ENCODE measurements around the gene TFCP2L1.

The TFCP2L1 gene

DNA sequence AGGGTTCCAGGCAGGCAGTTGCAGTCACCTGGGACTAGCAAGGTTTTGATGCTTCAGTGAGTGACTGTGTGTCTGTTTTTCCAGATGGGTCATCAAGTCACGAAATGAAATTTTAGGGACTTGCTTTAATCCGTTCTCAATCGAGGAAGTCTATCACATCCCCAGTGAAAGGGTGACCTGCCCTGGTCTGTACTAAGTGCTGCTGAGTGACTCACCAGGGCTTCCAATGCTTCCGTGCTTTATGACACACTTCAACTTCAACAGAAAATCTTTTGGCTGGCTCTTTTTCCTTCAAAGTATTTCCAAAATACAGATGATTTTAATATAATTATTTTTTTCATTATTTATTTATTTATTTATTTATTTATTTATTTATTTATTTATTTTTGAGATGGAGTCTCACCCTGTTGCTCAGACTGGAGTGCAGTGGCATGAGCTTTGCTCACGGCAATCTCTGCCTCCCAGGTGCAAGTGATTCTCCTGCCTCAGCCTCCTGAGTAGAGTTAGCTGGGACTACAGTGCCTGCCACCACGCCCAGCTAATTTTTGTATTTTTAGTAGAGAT, 18.4 kb downstream of the TFCP2L1 start:
- WGBS, 2 experiments (ENCODE audit: insufficient coverage in 2 of 2) = 73 to 96% methylated on average over 5 of the region's 6 CpGs
- H3K4me1 ChIP-seq (ENCODE audit: control insufficient read depth, insufficient read depth, low read length, poor library complexity, severe bottlenecking) = peaks cover 4% of the 10 kb centered on the region
- no peaks in the 10 kb centered on the region for H3K9me3 ChIP-seq (ENCODE audit: control insufficient read depth, low read length)
- H3K36me3 ChIP-seq (ENCODE audit: control insufficient read depth, insufficient read depth, low read length) = no peaks in the 10 kb centered on the region
- no peak overlapping the region for H3K4me3 ChIP-seq (ENCODE audit: extremely low read depth, insufficient read depth, low read length, poor library complexity, severe bottlenecking)
- no peak overlapping the region for H3K27ac ChIP-seq (ENCODE audit: low read depth, low read length, severe bottlenecking)

DNA sequence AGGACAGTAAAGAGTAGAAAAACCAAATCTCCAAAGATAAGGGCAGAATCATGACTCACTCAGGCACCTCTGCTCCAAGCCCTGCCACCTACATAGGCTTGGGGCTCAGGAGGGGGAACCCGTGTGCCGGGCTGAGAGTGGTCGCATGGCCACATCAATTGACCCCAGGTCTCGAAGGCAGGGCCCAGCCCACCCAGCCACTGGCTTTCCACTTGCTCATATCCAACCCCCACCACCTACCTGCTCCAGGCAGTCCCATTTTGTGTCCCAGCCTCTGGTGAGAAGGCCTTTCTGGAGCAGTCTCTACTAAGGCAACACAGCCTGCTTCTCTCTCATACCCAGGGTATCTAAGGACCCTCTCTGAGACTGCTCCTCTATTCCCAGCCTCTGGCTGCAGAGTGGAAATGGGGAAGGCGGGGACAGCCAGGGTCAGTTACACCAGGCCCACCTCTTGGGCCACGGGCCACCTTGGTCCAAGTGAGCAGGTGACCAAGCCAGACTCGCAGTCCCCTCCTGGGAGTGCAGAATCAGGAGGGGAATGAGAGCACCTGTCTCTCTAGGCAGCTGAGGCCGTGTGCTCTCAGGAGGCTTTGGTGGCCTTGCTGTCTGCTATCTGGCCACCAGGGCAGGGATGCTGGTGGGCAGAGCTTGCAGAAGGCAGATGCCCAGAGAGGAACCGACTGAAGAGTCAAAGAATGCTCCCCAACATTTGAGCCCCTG, 20.8 kb downstream of the TFCP2L1 start:
- H3K36me3 ChIP-seq (ENCODE audit: control insufficient read depth, insufficient read depth, low read length) = no peaks in the 10 kb centered on the region
- peaks cover 4% of the 10 kb centered on the region for H3K4me1 ChIP-seq (ENCODE audit: control insufficient read depth, insufficient read depth, low read length, poor library complexity, severe bottlenecking)
- WGBS, 2 experiments (ENCODE audit: insufficient coverage in 2 of 2) = 87 to 89% methylated on average over 4 to 9 of the region's 9 CpGs
- H3K27ac ChIP-seq (ENCODE audit: low read depth, low read length, severe bottlenecking) = no peak overlapping the region
- no peak overlapping the region for H3K4me3 ChIP-seq (ENCODE audit: extremely low read depth, insufficient read depth, low read length, poor library complexity, severe bottlenecking)
- no peaks in the 10 kb centered on the region for H3K9me3 ChIP-seq (ENCODE audit: control insufficient read depth, low read length)

DNA sequence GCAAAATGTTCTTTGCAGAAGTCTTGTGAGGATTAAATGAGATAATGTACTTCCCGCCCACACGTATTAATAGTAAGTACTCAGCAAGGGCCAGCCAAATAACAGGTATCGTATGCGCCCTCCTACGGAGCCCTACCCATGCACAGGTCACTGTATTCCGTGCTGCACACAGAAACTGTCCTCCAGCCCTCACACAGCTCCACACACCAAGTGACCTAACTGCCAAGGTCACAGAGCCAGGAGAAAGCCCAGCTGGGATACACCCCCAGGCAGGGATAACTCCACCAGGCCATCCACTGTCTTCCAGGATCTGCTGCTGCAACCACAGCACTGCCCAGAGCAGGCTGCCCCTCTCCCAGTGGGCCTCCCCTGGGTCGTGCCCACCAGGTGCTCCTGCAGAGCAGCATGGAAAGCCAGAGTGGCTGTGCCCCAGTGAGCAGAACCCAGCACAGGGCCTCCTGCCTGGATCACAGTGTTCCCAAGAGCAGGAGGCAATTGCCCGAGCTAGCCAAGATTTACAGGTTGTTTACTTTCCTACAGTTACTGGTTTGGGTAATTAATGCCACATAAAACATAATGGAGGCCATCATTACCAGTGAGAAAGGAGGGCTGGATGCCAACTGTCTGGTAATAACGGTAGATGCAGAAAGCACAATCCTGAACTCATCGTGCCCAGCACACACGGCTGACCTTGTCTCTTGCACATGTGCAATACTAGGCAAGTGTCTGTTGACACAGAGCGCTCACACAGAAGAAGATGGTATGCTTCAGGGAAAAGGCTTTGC, 24.4 kb downstream of the TFCP2L1 start:
- 74 to 86% methylated on average over 5 to 12 of the region's 12 CpGs for WGBS, 2 experiments (ENCODE audit: insufficient coverage in 2 of 2)
- Histone ChIP-seq H3K27ac (ENCODE audit: low read depth, low read length, severe bottlenecking) (no peak overlapping the region), H3K9me3 (ENCODE audit: control insufficient read depth, low read length) (no peaks in the 10 kb centered on the region), H3K36me3 (ENCODE audit: control insufficient read depth, insufficient read depth, low read length) (no peaks in the 10 kb centered on the region), H3K4me1 (ENCODE audit: control insufficient read depth, insufficient read depth, low read length, poor library complexity, severe bottlenecking) (peaks cover 4% of the 10 kb centered on the region), H3K4me3 (ENCODE audit: extremely low read depth, insufficient read depth, low read length, poor library complexity, severe bottlenecking) (no peak overlapping the region)

DNA sequence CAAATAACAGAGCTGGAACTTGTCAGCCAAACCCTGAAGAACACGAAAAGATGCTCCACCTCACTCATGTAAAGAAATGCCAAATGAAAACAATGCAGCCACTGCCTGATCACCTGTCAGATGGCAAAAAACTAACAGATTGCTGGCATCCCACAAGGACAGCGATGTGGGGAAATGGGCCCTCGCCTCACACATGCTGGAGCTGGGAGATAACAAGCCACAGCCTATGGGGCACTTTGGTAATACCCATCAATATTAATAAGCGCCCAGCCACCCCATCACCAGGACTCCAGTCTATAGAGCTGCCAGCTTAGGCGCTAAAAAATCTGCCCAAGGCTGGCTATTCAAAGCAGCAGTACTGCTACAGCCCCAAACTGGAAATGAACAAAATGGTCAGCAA, 27.0 kb downstream of the TFCP2L1 start:
- no peaks in the 10 kb centered on the region for H3K9me3 ChIP-seq (ENCODE audit: control insufficient read depth, low read length)
- H3K4me3 ChIP-seq (ENCODE audit: extremely low read depth, insufficient read depth, low read length, poor library complexity, severe bottlenecking) = no peak overlapping the region
- no peaks in the 10 kb centered on the region for H3K4me1 ChIP-seq (ENCODE audit: control insufficient read depth, insufficient read depth, low read length, poor library complexity, severe bottlenecking)
- WGBS, 2 experiments (ENCODE audit: insufficient coverage in 2 of 2) = 84 to 88% methylated on average over 3 to 4 of the region's 5 CpGs
- H3K27ac ChIP-seq (ENCODE audit: low read depth, low read length, severe bottlenecking) = no peak overlapping the region
- no peaks in the 10 kb centered on the region for H3K36me3 ChIP-seq (ENCODE audit: control insufficient read depth, insufficient read depth, low read length)

DNA sequence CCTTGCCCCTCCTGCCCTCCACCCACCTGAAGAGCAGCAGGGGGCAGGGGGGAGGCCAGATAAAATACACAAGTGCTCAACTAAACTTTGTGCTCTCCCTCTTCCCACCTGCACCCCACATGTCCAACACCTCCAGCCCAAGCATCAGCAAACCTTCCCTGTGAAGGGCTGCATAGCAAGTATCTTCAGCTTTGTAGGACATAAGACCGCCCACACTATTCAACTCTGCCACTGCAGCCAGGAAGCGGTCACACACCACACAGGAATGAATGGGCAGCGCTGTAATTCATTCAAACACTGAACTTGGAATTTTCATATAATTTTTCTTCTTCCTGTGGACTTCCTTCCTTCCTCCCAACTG, 27.5 kb downstream of the TFCP2L1 start:
- no peak overlapping the region for H3K27ac ChIP-seq (ENCODE audit: low read depth, low read length, severe bottlenecking)
- no peaks in the 10 kb centered on the region for H3K36me3 ChIP-seq (ENCODE audit: control insufficient read depth, insufficient read depth, low read length)
- H3K4me1 ChIP-seq (ENCODE audit: control insufficient read depth, insufficient read depth, low read length, poor library complexity, severe bottlenecking) = no peaks in the 10 kb centered on the region
- no peaks in the 10 kb centered on the region for H3K9me3 ChIP-seq (ENCODE audit: control insufficient read depth, low read length)
- H3K4me3 ChIP-seq (ENCODE audit: extremely low read depth, insufficient read depth, low read length, poor library complexity, severe bottlenecking) = no peak overlapping the region
- WGBS, 2 experiments (ENCODE audit: insufficient coverage in 2 of 2) = 85 to 93% methylated on average over 3 of the region's 3 CpGs

DNA sequence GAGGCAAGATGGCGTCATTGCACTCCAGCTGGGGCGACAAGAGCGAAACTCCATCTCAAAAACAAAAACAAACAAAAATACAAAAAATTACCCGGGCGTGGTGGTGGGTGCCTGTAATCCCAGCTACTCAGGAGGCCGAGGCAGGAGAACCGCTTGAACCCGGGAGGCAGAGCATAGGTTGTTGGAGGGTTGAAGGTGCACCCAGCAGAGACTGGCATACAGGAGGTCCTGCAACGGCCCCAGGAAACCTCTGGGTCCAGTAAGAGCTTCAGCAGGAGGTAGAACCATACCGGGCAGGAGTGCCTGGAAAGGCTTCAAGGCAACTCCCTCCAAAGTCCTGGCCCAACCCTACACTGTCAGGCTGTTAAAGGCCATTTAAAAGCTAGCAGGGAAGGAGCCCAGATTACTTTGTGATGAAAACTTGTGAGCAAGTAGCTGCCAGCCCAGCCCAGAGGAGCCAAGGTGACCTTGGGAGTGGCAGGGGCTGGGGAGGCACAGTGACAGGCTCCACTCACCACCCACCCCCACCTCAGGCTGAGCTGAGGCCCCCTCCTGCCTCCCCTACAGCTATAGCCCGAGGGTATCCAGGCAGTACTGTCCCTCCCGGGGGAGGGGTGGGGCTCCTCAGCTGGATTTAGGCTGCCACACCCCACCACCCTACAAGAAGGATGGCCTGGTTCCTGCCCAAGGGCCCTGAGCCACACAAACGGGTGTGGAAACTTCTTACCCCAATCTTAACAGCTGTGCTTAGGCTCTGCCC, 28.1 kb downstream of the TFCP2L1 start:
- WGBS, 2 experiments (ENCODE audit: insufficient coverage in 2 of 2) = 85 to 87% methylated on average over 5 to 8 of the region's 13 CpGs
- H3K4me3 ChIP-seq (ENCODE audit: extremely low read depth, insufficient read depth, low read length, poor library complexity, severe bottlenecking) = no peak overlapping the region

DNA sequence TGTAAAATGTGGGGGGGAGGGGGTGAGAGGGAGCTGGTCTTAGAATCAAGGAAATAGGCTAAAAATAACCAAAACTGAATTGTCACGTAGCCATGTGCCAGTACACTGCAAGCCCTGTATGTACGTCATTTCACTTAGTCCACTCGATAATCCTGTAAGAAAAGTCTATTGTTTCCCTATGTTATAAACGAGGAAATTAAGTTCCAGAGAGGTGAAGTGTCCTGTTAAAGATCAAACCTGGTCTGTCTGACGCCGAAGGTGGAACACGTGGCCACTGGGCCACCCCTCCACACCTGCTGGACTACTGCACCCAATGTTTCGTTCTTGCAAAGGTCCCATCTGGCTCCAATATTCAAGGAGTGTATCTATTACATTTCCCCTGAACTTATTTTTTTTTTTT, 29.6 kb downstream of the TFCP2L1 start:
- no peak overlapping the region for H3K27ac ChIP-seq (ENCODE audit: low read depth, low read length, severe bottlenecking)
- no peaks in the 10 kb centered on the region for H3K4me1 ChIP-seq (ENCODE audit: control insufficient read depth, insufficient read depth, low read length, poor library complexity, severe bottlenecking)

More for the DNA sequence above, 28.1 kb downstream of the TFCP2L1 start:
- no peaks in the 10 kb centered on the region for H3K4me1 ChIP-seq (ENCODE audit: control insufficient read depth, insufficient read depth, low read length, poor library complexity, severe bottlenecking)
- H3K9me3 ChIP-seq (ENCODE audit: control insufficient read depth, low read length) = no peaks in the 10 kb centered on the region
- H3K36me3 ChIP-seq (ENCODE audit: control insufficient read depth, insufficient read depth, low read length) = no peaks in the 10 kb centered on the region
- no peak overlapping the region for H3K27ac ChIP-seq (ENCODE audit: low read depth, low read length, severe bottlenecking)

DNA sequence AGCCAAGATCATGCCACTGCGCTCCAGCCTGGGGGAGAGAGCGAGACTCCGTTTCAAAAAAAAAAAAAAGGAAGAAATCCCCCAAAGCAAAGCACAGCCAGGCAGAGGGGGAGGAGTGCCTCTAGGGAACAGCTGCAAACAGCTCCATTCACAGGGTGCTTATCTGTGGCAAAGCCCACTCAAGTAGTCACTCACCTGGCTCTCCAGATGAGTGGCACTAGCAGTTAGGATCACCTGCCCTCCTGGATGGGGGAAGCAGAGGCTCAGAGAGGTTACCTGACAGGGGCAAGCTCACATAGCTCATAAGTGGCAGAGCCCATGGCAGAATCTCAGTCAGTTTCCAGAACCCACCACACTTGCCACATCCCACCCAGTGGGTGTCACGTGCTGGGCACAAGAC, 30.3 kb downstream of the TFCP2L1 start:
- 86 to 96% methylated on average over 1 to 4 of the region's 4 CpGs for WGBS, 2 experiments (ENCODE audit: insufficient coverage in 2 of 2)
- Histone ChIP-seq H3K4me1 (ENCODE audit: control insufficient read depth, insufficient read depth, low read length, poor library complexity, severe bottlenecking) (no peaks in the 10 kb centered on the region), H3K4me3 (ENCODE audit: extremely low read depth, insufficient read depth, low read length, poor library complexity, severe bottlenecking) (no peak overlapping the region), H3K9me3 (ENCODE audit: control insufficient read depth, low read length) (no peaks in the 10 kb centered on the region), H3K36me3 (ENCODE audit: control insufficient read depth, insufficient read depth, low read length) (no peaks in the 10 kb centered on the region), H3K27ac (ENCODE audit: low read depth, low read length, severe bottlenecking) (no peak overlapping the region)

More for the DNA sequence above, 29.6 kb downstream of the TFCP2L1 start:
- Histone ChIP-seq H3K9me3 (ENCODE audit: control insufficient read depth, low read length) (no peaks in the 10 kb centered on the region), H3K4me3 (ENCODE audit: extremely low read depth, insufficient read depth, low read length, poor library complexity, severe bottlenecking) (no peak overlapping the region), H3K36me3 (ENCODE audit: control insufficient read depth, insufficient read depth, low read length) (no peaks in the 10 kb centered on the region)
- 95 to 97% methylated on average over 7 of the region's 8 CpGs for WGBS, 2 experiments (ENCODE audit: insufficient coverage in 2 of 2)

DNA sequence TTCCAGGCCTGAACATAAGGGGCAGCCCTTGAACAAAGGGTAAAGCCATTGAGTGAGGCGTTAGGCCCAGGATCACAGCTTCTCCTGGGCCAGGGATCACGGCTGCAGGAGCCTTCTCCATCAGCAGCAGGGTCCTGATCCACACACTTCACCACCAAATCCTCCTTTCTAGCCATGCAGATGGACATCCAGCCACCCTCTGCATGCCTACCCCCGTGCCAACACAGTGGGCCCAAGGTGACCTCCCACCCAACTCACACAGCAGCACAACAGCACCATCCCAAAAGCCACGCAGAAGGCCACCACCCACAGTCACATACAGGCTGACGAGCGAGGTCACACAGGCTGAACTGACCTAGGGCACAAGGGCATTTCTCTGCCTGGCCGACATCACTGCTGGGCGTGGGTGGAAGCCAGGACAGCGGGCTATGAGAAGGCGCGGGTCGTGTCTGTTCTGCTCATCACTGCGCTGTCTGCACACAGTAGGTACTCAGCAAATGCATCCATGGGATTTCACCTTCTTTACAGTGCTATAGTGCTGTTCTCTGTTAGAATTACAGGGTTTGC, 31.2 kb downstream of the TFCP2L1 start:
- H3K4me3 ChIP-seq (ENCODE audit: extremely low read depth, insufficient read depth, low read length, poor library complexity, severe bottlenecking) = no peak overlapping the region
- no peaks in the 10 kb centered on the region for H3K36me3 ChIP-seq (ENCODE audit: control insufficient read depth, insufficient read depth, low read length)
- H3K27ac ChIP-seq (ENCODE audit: low read depth, low read length, severe bottlenecking) = no peak overlapping the region
- H3K4me1 ChIP-seq (ENCODE audit: control insufficient read depth, insufficient read depth, low read length, poor library complexity, severe bottlenecking) = no peaks in the 10 kb centered on the region
- 88 to 97% methylated on average over 8 to 13 of the region's 13 CpGs for WGBS, 2 experiments (ENCODE audit: insufficient coverage in 2 of 2)
- H3K9me3 ChIP-seq (ENCODE audit: control insufficient read depth, low read length) = no peaks in the 10 kb centered on the region

DNA sequence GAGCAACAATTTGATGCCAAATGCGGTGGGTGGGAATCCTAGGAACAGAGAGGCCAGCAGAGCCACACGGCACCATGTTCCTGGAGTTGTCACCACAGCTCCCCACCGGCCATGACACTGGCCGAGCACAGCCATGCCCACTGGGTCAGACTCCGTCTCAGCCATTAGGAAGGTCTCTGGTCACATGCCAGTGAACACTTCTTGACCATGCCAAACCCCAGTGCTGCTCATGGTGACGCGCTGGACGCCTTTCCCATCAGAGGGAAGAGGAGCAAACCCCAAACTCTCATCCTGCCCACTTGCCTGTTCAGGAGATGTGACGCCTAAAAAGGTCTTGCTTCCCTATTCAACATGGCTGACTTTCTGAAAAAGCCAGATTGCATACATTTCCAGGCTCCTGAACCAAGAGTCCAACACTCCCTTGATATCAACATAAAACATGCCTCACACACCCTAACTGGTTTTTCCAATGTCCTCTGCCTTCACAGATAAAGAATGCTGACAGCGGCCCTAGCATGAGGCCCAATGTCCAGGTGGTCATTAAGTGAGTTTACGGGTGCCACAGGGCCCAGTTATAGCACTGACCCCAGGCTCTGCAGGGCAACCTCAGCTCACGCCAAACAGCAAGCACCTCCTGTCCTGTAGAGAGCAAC, 31.9 kb downstream of the TFCP2L1 start:
- 93 to 94% methylated on average over 12 of the region's 12 CpGs for WGBS, 2 experiments (ENCODE audit: insufficient coverage in 2 of 2)

More for the DNA sequence above, 31.9 kb downstream of the TFCP2L1 start:
- Histone ChIP-seq H3K36me3 (ENCODE audit: control insufficient read depth, insufficient read depth, low read length) (no peaks in the 10 kb centered on the region), H3K27ac (ENCODE audit: low read depth, low read length, severe bottlenecking) (no peak overlapping the region), H3K4me1 (ENCODE audit: control insufficient read depth, insufficient read depth, low read length, poor library complexity, severe bottlenecking) (no peaks in the 10 kb centered on the region), H3K4me3 (ENCODE audit: extremely low read depth, insufficient read depth, low read length, poor library complexity, severe bottlenecking) (no peak overlapping the region), H3K9me3 (ENCODE audit: control insufficient read depth, low read length) (no peaks in the 10 kb centered on the region)
